Right ventricle myocardium inferior (tissue), 1 donor: ENCODE data around the gene DEK. TPM values are rescaled to one million over a fixed set of nuclear protein-coding genes. Genes with fewer than 3 reads are reported as not detected.
"Not testable (repeated sequence)": the region's sequence is repeated elsewhere in the genome, so short reads cannot be mapped to it uniquely, and the experiment has no call there.

ENCODE experiments used
- ATAC-seq: fragments of 200-7000 bp; cut with Tn5 transposase; one replicate; pipeline ENCODE4 v1.9.1; 2020; ENCODE audit warnings: mild to moderate bottlenecking, moderate library complexity
- DNase-seq: peaks from one replicate; pipeline ENCODE4 v3.0.0; 2021; ENCODE audit errors: missing footprints
- intact Hi-C: fragments of 100-400 bp; cut with DNase I; formaldehyde crosslinking; loops from one replicate; pipeline ENCODE4 v1.11.0; 2022
- total RNA-seq: library from RNA; stranded (reverse); fragmentation: NEBNext Ultra II Directional; extraction: Animal tissue kit (Norgen Biotek cat#: 25700); gene quantifications from one replicate; pipeline ENCODE4 v1.2.1, GENCODE V29; 2021
- donor health status: DM: no; HTN: yes; CAD: no; lungs with severe emphysema.

DEK gene
- total RNA-seq, 1 donor from 2014 or later: 68.6 TPM

GRCh38 chr6:18245079-18245478 lies 19.3 kb downstream of the DEK start:
- intact Hi-C loops: no loop called here
- ATAC-seq (no peak), DNase-seq (no peak)

GRCh38 chr6:18244251-18244650 lies 20.1 kb downstream of the DEK start:
- ATAC-seq (no peak), DNase-seq (no peak)
- intact Hi-C loops: no loop called here

- intact Hi-C loops: no loop called here
- no peak for DNase-seq
- no peak for ATAC-seq
These were observed 20.9 kb downstream of the DEK start for GRCh38 chr6:18243302-18243893.

GRCh38 chr6:18242062-18242851 lies 22.1 kb downstream of the DEK start:
- DNase-seq (no peak), ATAC-seq (no peak)
- intact Hi-C loops: no loop called here

- no peak for ATAC-seq
- no peak for DNase-seq
- intact Hi-C loops: no loop called here
These were observed 22.9 kb downstream of the DEK start for GRCh38 chr6:18241208-18242038.

GRCh38 chr6:18240230-18240629 lies 24.1 kb downstream of the DEK start:
- DNase-seq (no peak), ATAC-seq (no peak)
- intact Hi-C loops: no loop called here

GRCh38 chr6:18237167-18237566 lies 27.2 kb downstream of the DEK start:
- intact Hi-C loops: no loop called here
- no peak for ATAC-seq
- DNase-seq: no peak

GRCh38 chr6:18235524-18235923 lies 28.8 kb downstream of the DEK start:
- ATAC-seq: no peak
- intact Hi-C loops: no loop called here
- DNase-seq: no peak

GRCh38 chr6:18234564-18234963 lies 29.8 kb downstream of the DEK start:
- DNase-seq (no peak), ATAC-seq (no peak)
- intact Hi-C loops: no loop called here

GRCh38 chr6:18233770-18234169 lies 30.6 kb downstream of the DEK start:
- ATAC-seq, DNase-seq, intact Hi-C loops: not testable (repeated sequence)

GRCh38 chr6:18231856-18232255 lies 32.5 kb downstream of the DEK start:
- ATAC-seq, intact Hi-C loops, DNase-seq: not testable (repeated sequence)

- intact Hi-C loops, ATAC-seq, DNase-seq: not testable (repeated sequence)
These were observed 35.7 kb downstream of the DEK start for GRCh38 chr6:18228590-18228989.

- ATAC-seq, intact Hi-C loops, DNase-seq: not testable (repeated sequence)
These were observed 37.2 kb downstream of the DEK start for GRCh38 chr6:18227166-18227565.

GRCh38 chr6:18226451-18227105 lies 37.8 kb downstream of the DEK start:
- intact Hi-C loops, DNase-seq: not testable (repeated sequence)

GRCh38 chr6:18221288-18221615 lies 43.1 kb downstream of the DEK start:
- no peak for DNase-seq
- no peak for ATAC-seq
- intact Hi-C loops: loop anchor here (5.0 kb wide), 1 partner anchor 41 kb away; the partner anchor contains the start of gene DEK

More at GRCh38 chr6:18226451-18227105, 37.8 kb downstream of the DEK start:
- not testable (repeated sequence) for ATAC-seq

- DNase-seq (no peak), ATAC-seq (peak; percentile 58)
- intact Hi-C loops: no loop called here
These were observed 44.7 kb downstream of the DEK start for GRCh38 chr6:18219591-18219990.

GRCh38 chr6:18218233-18218632 lies 46.1 kb downstream of the DEK start:
- no peak for ATAC-seq
- intact Hi-C loops: no loop called here
- no peak for DNase-seq

- DNase-seq (no peak), ATAC-seq (no peak)
- intact Hi-C loops: no loop called here
These were observed 47.9 kb downstream of the DEK start for GRCh38 chr6:18216411-18216810.

- intact Hi-C loops: no loop called here
- ATAC-seq (peak; percentile 36), DNase-seq (no peak)
These were observed 48.9 kb downstream of the DEK start for GRCh38 chr6:18215436-18215835.
